Sigmoid colon (tissue), 4 donors: ENCODE data around the gene SPATS1.
"Not testable (repeated sequence)": the region's sequence is repeated elsewhere in the genome, so short reads cannot be mapped to it uniquely, and the experiment has no call there.

Source experiments
- EP300 ChIP-seq, 4 donors: sonication (generic); formaldehyde crosslinking; IDR thresholded peaks; one replicate each; pipeline ENCODE4 v1.6.1; 2017; ENCODE audit warnings: antibody characterized with exemption in 4 of 4
- POLR2A ChIP-seq, 2 donors: fragments of 450-650 bp; IDR thresholded peaks; one replicate each; pipeline ENCODE4 v1.6.1; 2016; ENCODE audit warnings: antibody characterized with exemption in 2 of 2, mild to moderate bottlenecking in 2 of 2, moderate library complexity in 2 of 2
- POLR2AphosphoS5 ChIP-seq, 4 donors: sonication (generic); formaldehyde crosslinking; IDR thresholded peaks; one replicate each; pipeline ENCODE4 v1.6.1; 2017; ENCODE audit warnings: antibody characterized with exemption in 4 of 4
- TF ChIP-seq, protein P1 (sequence below), 4 experiments: fragments of 450-650 bp in 3 of 4; fragments of 200-600 bp in 1 of 4; IDR thresholded peaks; one replicate each; pipeline ENCODE4 v1.5.1; 2016 to 2019; ENCODE audit warnings: antibody characterized with exemption in 4 of 4, mild to moderate bottlenecking in 3 of 4, moderate library complexity in 2 of 4

DNA sequence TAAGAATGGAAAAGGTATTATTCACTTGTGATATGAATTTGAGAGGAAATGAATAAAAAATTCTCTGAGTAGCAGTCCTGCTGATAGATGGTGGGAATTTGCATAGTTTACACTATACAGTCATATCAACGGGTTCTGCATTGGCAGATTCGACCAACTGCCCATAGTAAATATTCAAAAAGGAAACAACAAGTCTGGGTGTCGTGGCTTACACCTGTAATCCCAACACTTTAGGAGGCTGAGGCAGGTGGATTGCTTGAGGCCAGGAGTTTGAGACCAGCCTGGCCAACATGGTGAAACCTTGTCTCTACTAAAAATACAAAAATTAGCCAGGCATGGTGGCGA is 8.2 kb downstream of the SPATS1 start:
- TF ChIP-seq POLR2AphosphoS5, POLR2A, EP300 (IDR thresholded peaks at IDR 0.05): not testable (repeated sequence)
- TF ChIP-seq, protein P1, sequence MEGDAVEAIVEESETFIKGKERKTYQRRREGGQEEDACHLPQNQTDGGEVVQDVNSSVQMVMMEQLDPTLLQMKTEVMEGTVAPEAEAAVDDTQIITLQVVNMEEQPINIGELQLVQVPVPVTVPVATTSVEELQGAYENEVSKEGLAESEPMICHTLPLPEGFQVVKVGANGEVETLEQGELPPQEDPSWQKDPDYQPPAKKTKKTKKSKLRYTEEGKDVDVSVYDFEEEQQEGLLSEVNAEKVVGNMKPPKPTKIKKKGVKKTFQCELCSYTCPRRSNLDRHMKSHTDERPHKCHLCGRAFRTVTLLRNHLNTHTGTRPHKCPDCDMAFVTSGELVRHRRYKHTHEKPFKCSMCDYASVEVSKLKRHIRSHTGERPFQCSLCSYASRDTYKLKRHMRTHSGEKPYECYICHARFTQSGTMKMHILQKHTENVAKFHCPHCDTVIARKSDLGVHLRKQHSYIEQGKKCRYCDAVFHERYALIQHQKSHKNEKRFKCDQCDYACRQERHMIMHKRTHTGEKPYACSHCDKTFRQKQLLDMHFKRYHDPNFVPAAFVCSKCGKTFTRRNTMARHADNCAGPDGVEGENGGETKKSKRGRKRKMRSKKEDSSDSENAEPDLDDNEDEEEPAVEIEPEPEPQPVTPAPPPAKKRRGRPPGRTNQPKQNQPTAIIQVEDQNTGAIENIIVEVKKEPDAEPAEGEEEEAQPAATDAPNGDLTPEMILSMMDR (IDR thresholded peaks at IDR 0.05) = not testable (repeated sequence)
